GM18870 (cell line): ENCODE results near the gene C11orf21.

Experiments
- ATAC-seq: cut with Tn5 transposase; IDR thresholded peaks from one replicate; pipeline ENCODE4 v1.9.1; 2021; ENCODE audit warnings: moderate library complexity; ENCODE audit not compliant: unreplicated experiment

Gene C11orf21

GRCh38 chr11:2309251-2310072, 7.7 kb upstream of the C11orf21 start:
- no peak for ATAC-seq

GRCh38 chr11:2308713-2309112, 7.0 kb upstream of the C11orf21 start:
- ATAC-seq: no peak

GRCh38 chr11:2307501-2308331, 6.0 kb upstream of the C11orf21 start:
- no peak for ATAC-seq

DNA sequence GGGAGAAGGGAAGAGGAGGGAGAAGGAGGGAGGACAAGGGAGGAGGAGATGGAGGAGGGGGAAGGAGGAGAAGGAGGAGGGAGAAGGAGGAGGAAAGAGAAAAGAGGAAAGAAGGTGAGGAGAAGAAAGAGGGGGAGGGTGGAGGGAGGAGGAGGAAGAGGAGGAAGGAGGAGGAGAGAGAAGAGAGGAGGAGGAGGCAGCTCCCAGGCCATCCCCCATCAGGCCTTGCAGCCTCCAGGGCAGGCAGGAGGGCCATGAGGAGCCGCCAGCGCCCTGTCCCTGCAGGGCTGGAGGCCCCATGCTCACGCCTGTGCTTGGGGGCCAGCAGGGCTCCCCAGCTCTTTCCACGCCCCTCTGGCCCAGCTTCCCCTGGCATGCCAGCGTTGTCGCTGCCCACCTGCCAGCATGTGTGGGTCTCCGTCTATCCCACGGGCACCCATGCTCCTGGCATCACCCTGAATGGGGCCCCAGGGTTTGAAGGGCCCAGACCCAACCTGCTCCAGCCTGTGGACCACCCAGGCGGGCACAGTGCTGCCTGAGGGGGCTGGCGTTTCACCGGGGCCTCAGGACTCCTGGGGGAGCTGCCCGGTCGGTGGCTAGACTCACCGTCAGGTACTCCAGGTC, 5.3 kb upstream of the C11orf21 start:
- no peak for ATAC-seq

GRCh38 chr11:2306452-2306823, 4.7 kb upstream of the C11orf21 start:
- no peak for ATAC-seq

- no peak for ATAC-seq
Observed at GRCh38 chr11:2305788-2306451, 4.2 kb upstream of the C11orf21 start.

DNA sequence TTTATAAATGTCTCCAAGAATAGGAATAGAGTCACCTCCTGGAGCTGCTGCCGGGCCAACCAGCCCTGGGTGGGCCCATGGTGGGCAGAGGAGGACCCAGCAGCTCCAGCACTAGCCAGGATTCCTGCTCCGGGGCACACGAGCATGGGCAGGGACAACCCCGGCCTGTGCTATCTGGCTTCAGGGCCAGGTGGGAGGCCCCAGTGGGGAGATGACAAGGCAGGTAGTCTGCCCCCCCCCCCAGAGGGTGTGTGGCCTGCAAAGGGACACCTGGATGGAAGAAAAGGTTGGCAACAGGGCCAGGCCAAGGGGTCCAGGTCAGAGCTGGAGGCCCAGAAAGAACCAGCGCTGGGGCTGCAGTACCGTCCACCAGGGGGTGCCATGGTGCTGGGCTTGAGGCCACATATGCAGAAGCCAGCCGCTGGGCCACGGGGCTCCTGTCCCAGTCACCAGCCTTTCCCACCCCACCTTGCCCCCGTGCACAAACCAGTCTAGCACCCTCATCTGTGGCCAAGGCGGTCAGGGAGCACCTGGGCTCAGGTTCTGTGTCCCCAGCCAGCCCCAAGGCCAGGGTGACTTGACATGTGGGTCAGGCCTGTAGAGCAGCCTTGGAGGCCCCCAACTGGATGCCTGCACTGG, 3.5 kb upstream of the C11orf21 start:
- no peak for ATAC-seq

- no peak for ATAC-seq
Observed at GRCh38 chr11:2304506-2305139, 2.9 kb upstream of the C11orf21 start.

DNA sequence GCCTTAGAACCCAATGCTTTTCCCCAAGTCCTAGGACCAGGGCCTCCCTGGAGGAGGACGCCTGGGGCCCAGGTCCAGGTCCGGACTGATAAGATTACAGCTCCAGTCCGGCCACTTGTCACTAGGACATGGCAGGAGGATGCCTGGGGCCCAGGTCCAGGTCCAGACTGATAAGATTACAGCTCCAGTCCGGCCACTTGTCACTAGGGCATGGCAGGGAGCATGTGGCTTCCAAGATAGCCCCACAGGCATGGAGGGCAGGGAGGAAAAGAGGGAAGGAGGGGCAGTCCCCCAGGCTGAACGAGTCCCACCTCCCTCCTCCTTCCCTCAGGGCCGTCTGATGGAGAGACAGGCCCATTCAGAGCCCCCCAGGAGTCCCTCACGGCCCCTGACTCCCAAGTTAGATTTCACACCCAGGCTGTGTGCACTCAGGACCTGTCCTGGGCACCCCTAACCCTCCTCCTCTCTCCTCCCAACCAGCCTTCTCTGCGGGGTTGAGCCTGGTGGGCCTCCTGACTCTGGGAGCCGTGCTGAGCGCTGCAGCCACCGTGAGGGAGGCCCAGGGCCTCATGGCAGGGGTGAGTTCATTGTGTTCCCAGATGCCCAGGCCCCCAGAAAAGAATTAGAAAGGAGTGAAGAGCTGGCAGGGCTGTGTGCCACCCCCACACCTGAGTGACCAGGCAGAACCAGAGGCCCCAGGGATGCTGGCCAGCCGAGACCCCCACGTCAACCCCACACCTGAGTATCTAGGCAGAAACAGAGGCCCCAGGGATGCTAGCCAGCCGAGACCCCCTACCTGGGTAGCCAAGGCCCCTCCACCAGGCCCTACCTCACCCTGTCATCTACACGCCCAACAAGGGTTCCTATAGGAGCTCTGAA, 2.1 kb upstream of the C11orf21 start:
- ATAC-seq: no peak

DNA sequence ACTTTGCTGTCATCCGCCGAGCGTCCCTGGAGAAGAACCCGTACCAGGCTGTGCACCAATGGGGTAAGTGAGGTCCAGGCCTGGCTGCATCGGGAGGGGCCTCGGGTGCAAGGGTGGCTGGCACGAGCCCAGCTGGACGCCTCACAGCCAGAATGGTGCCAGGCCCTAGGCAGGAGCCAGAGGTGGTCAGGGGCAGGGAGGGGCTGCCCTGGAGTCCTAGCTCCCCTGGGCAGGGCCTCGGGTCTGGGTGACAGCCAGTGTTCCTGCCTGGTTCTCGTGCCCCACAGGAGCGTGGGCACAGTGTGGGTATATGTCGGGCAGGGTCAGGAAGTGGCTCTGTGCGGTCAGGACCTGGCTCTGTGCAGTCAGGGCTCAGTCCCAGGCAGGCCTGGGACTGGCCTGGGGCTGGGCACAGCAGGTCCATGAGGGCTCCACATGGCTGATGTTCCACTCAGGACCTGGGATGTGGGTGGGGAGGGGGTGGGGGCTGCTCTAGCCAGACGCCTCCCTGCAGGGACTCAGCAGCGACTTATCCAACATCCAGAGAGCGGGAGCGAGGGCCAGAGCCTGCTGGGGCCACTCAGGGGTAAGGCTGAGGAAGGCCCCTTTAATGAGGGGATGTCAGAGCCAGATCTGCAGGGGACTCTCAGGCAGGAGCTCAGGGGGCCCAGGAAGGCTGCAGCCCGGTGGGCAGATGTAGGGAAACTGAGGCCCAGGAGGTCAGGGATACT, 1.3 kb upstream of the C11orf21 start:
- no peak for ATAC-seq

- no peak for ATAC-seq
Observed at GRCh38 chr11:2302306-2302895, 683 bp upstream of the C11orf21 start.

GRCh38 chr11:2300936-2301630, 635 bp downstream of the C11orf21 start:
- ATAC-seq: no peak

GRCh38 chr11:2300290-2300935, 1.3 kb downstream of the C11orf21 start:
- no peak for ATAC-seq

GRCh38 chr11:2299773-2300172, 1.9 kb downstream of the C11orf21 start:
- no peak for ATAC-seq

GRCh38 chr11:2298795-2299761, 2.6 kb downstream of the C11orf21 start:
- ATAC-seq: no peak
